Measurements from ENCODE around the gene P3H3.
"Not testable (repeated sequence)": the region's sequence is repeated elsewhere in the genome, so short reads cannot be mapped to it uniquely, and the experiment has no call there.

The P3H3 gene

GRCh38 chr12:6886206-6886999 is 58.2 kb downstream of the P3H3 start:
- DNase-seq (ENCODE audit: extremely low read depth in 1 of 2, low read depth in 1 of 2), result not testable (repeated sequence)

GRCh38 chr12:6887460-6887859 is 59.3 kb downstream of the P3H3 start:
- DNase-seq (ENCODE audit: extremely low read depth in 1 of 2, low read depth in 1 of 2), result no peak

GRCh38 chr12:6888360-6888759 is 60.2 kb downstream of the P3H3 start:
- no peak for DNase-seq (ENCODE audit: extremely low read depth in 1 of 2, low read depth in 1 of 2)

- not testable (repeated sequence) for DNase-seq (ENCODE audit: extremely low read depth in 1 of 2, low read depth in 1 of 2)
These were observed 60.6 kb downstream of the P3H3 start for GRCh38 chr12:6888794-6889193.
